GM19035 (cell line): ENCODE results near the gene AKIRIN1.
"Not testable (repeated sequence)": the region's sequence is repeated elsewhere in the genome, so short reads cannot be mapped to it uniquely, and the experiment has no call there.

Experiments used
- ATAC-seq: cut with Tn5 transposase; IDR thresholded peaks from one replicate; pipeline ENCODE4 v1.9.1; 2021; ENCODE audit not compliant: unreplicated experiment

Gene AKIRIN1

DNA sequence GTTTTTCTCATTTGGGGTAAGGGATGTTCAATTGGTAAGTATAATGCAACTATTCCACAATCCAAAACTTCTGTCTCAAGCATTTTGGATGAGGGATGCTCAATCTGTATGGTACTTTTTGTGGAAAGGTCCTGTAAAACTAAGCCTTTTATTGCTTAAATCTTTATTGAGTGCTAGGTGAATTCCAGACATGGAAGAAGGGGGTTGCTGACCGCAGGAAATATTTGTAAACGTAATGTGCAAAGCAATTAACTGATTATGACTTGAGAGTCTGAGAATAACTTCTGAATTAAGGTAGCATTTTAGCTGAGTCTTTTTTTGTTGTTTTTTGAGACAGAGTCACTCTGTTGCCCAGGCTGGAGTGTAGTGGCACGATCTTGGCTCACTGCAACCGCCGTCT lies 3.1 kb downstream of the AKIRIN1 start:
- no peak for ATAC-seq

- ATAC-seq: no peak
Observed at GRCh38 chr1:38997034-38997900, 6.2 kb downstream of the AKIRIN1 start.

- no peak for ATAC-seq
Observed at GRCh38 chr1:38997901-38998190, 6.8 kb downstream of the AKIRIN1 start.

DNA sequence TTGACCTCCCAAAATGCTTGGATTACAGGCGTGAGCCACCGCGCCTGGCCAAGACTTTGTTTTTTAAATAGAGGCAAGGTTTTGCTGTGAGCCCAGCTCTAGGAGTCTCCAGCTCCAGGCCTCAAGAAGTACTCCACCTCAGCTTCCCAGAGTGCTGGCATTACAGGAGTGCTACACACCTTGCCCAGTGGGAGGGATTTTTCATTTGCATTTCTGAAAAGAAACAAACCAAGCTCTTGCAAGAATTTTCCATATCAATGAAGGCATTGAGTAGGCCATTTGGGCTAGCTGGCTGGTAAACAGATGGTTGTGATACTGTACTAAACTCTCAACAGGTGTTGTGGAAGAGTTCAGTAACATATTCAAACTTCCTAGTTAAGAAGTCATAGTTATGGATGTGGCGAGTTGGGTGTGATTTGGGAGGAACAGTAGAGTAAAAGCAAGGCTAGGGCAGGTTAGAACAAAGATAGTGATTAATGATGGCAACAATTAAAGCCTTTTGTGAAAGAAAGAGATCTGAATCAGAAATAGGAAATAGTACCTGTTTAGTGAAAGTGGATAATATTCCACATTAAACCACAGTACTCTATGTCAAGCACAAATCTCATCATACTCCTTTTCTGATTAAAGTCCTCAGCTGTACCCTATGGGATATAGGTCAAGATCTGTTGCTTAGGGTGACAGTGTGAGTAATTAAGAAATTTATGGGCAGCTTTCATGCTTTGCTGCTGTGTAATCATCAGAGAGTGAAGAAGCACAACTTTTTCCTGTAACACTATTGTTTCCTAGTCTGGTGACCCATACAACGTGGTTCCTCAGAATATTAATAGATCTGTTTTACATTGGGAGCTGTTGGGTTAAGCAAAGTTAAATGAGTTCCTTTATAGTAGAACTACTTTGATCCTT lies 10.7 kb downstream of the AKIRIN1 start:
- ATAC-seq: no peak

DNA sequence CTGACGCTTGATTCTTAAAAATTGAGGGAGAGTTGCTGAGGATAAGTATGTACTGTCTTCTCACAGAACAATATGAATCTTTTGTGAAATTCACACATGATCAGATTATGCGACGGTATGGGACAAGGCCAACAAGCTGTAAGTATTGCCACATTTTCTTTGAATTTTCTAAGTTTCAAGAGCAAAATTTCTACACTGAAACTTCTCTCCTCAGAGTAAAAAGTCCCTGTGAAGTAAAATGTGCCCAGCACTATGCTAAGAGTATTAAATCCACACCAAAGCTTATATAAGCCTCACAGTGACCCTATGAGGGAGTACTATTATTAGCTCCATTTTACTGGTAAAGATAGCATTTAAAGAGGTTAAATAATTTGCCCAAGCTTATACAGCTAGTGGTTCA lies 12.2 kb downstream of the AKIRIN1 start:
- ATAC-seq: no peak

DNA sequence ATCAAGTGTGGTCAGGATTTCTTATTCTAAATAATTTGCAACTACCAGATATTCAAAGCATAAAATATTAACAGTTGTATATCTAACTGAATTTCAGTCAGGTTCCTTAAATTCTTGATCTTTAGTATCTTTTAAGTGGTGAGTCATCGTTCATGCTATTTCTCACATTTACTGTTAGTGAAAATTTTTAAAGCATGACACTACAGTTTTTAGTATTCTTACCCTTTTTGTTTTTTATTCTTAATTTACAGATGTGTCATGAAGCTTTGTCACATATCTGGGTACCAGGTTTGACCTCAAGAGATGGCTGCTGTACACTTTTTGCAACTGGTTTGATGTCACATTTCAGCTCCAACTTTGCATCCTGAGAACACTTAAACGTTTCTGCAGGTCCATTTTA lies 12.7 kb downstream of the AKIRIN1 start:
- no peak for ATAC-seq

DNA sequence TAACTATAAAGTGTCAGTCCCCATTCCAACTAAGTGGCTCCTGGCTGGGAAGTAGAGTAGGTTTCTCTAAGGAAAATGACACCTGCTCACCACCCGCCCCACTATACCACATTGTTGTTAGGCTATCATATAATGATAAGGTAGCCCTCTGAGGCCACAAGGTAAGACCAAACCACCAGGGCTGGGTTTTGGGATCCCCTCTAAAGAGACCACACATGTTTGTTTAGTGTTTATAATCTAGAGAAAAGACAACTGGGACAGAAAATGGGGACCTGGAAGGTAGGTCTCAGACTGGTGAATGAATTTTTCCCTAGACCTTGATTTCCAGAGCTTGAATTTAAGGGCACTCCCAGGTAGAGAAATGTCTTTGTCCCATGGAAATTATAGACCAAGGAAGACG lies 15.2 kb downstream of the AKIRIN1 start:
- no peak for ATAC-seq

DNA sequence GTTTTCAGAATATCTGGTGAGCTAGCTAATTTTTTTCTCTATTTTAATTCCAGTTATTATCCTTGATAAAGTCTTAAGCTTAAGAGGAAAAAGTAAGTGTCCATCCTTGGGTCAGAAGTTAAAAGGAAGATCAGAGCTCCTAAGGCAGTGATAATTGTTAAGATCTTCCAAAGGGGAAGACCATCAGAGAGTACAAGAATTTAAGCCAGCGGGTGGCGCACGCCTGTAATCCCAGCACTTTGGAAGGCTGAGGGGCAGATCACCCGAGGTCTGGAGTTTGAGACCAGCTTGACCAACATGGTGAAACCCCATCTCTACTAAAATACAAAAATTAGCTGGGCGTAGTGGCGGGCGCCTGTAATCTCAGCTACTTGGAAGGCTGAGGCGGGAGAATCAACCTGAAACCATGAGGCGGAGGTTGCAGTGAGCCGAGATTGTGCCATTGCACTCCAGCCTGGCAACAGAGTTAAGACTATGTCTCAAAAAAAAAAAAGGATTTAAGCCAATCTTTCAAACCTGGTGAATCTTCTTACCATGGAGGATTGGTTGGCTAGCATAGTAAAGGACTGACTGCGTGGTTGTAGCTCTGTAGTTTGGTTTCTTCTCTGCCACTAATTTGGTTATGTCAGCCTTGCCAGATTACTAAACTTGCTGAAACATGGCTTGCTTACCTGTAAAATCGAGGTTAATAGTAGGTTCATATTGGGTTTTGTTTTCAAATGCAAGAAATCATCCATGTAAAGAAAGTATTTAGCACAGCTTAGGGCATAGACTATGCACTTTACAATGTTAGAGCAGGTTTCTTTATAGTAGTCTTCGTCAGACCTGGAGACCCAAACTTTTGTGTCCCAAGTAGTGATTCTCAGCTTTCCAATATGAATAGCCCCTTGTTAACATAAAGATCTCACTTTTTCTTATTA lies 15.9 kb downstream of the AKIRIN1 start:
- ATAC-seq: no peak

DNA sequence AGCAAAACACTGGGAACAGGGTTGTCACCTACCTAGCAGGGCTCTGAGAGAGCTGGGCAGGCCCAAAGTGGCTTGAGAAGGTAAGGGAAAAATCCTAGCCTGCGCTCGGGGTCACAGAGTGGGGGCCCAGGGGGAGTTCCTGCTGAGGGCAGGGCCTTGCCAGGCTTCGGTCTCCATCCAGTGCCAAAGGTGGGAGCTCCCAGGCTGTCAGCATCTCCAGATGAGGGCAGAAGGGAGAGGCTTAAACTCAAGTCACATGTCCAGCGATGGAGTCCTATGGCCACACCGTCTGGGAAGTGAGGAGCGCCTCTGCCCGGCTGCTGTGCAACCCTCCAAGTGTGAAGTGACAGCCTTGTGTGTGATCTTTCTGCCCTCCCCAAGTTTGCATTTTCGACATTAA lies 23.9 kb downstream of the AKIRIN1 start:
- ATAC-seq: not testable (repeated sequence)

DNA sequence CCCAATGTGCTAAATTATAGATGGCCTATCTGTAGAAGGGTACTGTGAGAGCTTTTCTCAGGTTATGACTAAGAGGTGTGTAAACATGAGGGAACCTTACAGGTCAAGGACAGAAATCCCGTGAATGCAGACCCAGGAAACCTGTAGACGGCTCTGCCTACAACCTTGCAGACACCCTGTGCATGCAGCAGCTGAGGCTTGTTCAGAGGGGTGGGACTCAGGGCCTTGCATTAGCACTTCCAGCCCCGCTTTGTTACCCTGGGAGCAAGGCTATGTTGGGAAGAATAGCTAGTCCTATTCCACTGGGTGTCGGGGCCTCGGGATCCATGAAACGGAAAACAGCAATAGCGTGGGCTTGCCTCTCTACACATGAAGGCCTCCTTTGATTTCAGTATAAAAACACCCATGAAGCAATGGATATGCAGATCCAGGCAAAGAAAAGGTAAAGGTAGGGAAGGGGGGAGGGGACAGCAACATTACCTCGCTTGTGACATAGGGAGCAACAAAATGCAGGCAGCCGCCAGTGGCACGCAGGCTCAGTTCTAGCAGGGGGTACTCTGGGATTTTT lies 25.6 kb downstream of the AKIRIN1 start:
- ATAC-seq: no peak

DNA sequence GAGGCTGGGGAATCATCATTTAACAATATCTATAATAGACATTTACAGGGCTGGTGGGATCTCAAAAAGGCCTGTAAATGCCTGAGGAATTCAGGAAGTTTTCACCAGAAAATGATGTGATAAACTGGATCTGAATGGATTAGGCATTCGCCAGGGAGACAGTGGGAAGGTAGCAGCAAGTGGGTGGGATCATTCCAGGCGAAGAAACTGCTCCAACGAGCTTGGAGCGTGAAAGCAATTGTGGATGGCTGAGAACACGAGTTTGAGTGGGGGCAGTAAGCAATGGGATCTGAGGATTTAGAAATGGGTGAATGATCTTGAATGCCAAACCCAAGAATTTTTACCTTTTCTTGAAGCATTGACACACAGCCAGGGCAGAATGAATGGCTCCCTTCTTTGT lies 26.2 kb downstream of the AKIRIN1 start:
- no peak for ATAC-seq

DNA sequence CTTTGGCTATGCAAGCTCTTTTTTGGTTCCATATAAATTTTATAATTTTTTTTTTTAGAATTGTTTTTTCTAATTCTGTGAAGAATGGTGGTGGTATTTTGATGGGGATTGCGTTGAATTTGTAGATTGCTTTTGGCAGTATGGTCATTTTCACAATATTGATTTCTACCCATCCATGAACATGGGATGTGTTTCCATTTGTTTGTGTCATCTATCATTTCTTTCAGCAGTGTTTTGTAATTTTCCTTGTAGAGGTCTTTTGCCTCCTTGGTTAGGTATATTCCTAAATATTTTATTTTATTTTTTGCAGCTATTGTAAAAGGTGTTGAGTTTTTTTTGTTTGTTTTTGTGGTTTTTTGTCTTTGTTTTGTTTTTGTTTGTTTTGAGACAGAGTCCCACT lies 29.4 kb downstream of the AKIRIN1 start:
- ATAC-seq: not testable (repeated sequence)

- no peak for ATAC-seq
Observed at GRCh38 chr1:39021426-39021825, 30.4 kb downstream of the AKIRIN1 start.

DNA sequence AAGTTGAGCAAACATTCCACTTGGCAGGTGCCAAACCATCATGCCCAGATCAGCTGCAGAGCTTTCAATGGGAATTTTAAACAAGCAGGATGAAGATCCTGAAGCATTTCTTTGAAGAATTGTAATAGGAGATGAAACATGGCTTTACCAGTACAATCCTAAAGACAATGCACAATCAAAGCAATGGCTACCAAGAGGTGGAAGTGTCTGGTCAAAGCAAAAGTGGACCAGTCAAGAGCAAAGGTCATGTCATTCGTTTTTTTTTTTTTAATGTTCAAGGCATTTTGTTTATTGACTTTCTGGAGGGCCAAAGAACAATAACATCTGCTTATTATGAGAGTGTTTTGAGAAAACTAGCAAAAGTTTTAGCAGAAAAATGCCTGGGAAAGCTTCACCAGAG lies 32.1 kb downstream of the AKIRIN1 start:
- no peak for ATAC-seq

GRCh38 chr1:39026051-39026865 lies 35.2 kb downstream of the AKIRIN1 start, which contains the start of gene NDUFS5:
NDUFS5 (plus strand) TSS chr1:39026350; CDS start chr1:39028725, 2,375 bp downstream.
- peak; percentile 75 for ATAC-seq

DNA sequence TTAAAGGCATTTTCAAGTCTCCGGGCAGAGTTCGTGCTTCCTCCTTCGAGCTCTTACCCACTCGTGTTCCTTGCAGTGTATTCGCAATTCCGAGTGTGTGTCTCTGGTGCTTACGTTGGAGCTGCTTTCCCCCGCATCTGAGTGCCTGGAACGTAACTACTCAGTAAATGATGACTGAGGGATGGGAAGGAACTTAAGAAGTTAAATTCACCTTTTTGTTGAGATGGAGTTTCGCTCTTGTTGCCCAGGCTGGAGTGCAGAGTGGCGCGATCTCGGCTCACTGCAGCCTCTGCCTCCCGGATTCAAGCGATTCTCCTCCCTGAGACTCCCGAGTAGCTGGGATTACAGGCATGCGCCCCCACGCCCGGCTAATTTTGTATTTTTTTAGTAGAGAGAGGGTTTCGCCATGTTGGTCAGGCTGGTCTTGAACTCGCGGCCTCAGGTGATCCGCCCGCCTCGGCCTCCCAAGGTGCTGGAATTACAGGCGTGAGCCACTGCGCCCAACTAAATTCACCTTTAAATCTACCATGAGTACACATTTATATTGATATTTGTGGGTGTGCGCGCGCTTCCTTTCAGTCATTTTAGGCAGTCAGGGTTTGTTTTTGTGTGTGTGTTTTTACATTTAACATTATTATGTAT lies 35.9 kb downstream of the AKIRIN1 start:
- ATAC-seq: peak; percentile 20

GRCh38 chr1:39034114-39034654 lies 43.1 kb downstream of the AKIRIN1 start:
- no peak for ATAC-seq

GRCh38 chr1:39036678-39037077 lies 45.6 kb downstream of the AKIRIN1 start:
- ATAC-seq: no peak

- ATAC-seq: no peak
Observed at GRCh38 chr1:39043513-39043912, 52.4 kb downstream of the AKIRIN1 start.
